Mucosa of stomach (tissue), 1 donor: ENCODE data around the gene CDK15.

ENCODE experiments used
- H3K27me3 ChIP-seq: one replicate; pipeline ENCODE4 v1.7.0; 2013; ENCODE audit warnings: mild to moderate bottlenecking, low read length; ENCODE audit not compliant: control insufficient read depth, insufficient read depth
- H3K36me3 ChIP-seq: one replicate; pipeline ENCODE4 v1.7.0; 2013; ENCODE audit warnings: low read length; ENCODE audit not compliant: control insufficient read depth, insufficient read depth
- H3K4me1 ChIP-seq: one replicate; pipeline ENCODE4 v1.7.0; 2013; ENCODE audit warnings: mild to moderate bottlenecking, low read length; ENCODE audit not compliant: control insufficient read depth, insufficient read depth
- H3K4me3 ChIP-seq: one replicate; pipeline ENCODE4 v1.7.0; 2013; ENCODE audit warnings: low read length
- H3K9ac ChIP-seq: one replicate; pipeline ENCODE4 v1.7.0; 2013; ENCODE audit warnings: mild to moderate bottlenecking, low read length, moderate library complexity
- H3K9me3 ChIP-seq: one replicate; pipeline ENCODE4 v1.7.0; 2013; ENCODE audit warnings: mild to moderate bottlenecking, low read length, moderate library complexity; ENCODE audit not compliant: control insufficient read depth
- donor health status: Pancreatic carcinoma.

CDK15 gene

GRCh38 chr2:201813996-201814760, 7.8 kb downstream of the CDK15 start:
- Histone ChIP-seq H3K9ac (no peak overlapping the region), H3K4me1 (no peaks in the 10 kb centered on the region), H3K36me3 (no peaks in the 10 kb centered on the region), H3K4me3 (no peak overlapping the region), H3K9me3 (no peaks in the 10 kb centered on the region), H3K27me3 (no peaks in the 10 kb centered on the region)

DNA sequence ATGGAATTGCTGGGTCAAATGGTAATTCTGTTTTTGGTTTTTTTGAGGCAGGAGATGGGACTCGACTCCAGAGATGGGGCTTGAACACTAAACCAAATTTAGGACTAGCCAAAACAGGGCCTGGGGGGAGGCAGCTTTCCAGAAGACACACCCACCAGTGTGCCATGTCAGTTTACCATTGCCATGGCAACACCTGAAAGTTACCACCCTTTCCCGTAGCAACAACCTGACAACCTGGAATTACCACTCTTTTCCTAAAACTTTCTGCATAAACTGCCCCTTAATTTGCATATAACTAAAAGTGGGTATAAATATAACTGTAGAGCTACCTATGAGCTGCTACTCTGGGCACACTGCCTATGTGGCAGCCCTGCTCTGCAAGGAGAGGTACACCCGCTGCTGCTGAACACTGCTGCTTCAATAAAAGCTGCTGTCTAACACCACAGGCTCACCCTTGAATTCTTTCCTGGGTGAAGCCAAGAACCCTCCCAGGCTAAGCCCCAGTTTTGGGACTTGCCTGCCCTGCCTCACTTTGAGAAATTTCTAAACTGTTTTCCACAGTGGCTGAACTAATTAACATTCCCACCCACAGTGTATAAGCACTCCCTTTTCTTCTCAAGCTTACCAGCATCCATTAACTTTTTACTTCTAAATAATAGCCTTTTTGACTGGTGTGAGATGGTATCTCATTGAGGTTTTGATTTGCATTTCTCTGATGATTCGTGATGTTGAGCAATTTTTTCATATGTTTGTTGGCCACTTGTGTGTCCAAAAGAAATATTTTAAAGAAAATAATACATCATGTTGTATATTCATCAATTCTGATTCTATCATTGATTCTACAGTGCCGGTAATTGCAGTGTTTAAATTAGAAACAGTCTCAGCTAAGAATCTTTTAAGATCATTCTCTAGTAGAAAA, 10.6 kb downstream of the CDK15 start:
- Histone ChIP-seq H3K36me3 (no peaks in the 10 kb centered on the region), H3K27me3 (no peaks in the 10 kb centered on the region), H3K9me3 (no peaks in the 10 kb centered on the region), H3K4me3 (no peak overlapping the region), H3K4me1 (no peaks in the 10 kb centered on the region), H3K9ac (no peak overlapping the region)

DNA sequence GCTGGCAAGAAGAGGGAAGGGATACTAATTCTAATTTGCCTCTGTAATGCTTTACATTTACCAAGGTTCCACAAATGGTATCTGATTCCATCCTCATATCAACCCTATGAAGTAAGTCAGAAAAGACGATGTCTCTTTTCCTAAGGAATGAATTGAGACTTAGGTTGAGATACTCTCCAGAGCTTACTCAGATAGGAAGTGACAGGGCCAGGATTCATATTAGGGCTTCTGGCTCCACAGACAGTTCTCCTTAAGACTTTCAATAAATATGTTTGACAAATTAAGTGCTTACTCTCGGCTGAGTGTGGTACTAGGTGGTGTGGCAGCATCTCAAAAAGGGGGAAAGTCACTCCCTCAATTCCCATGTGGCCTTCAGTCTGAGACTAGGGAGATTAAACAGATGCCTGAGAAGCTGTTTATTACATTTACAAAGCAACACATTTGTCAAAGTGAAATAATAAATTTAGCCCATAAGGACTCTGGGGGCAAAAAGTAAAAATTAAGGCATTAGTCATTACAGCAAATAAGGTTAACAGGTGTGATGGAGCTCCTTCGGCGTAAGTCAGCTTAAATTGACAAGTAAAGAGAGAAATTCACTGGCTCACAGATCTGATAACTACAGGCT, 14.2 kb downstream of the CDK15 start:
- H3K9ac ChIP-seq = no peak overlapping the region
- no peaks in the 10 kb centered on the region for H3K36me3 ChIP-seq

DNA sequence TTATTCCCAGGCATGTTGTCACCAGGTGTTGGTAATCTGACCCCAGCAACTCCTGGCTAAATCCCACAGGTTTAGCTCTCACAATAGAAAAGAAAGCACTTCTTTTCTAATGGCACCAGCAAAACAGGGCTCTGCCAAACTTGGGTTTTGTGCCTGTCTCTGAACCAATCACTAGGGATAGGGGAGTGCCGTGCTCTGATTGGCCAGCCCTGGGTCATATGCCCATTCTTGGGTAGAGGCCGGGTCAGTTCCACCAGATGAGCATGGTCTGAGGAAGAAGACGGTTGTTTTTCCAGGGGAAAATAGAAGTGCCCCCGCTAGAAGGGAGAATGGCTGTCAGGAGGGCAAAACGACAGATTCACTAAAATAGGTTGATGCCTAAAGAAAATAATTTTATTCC, 14.7 kb downstream of the CDK15 start:
- H3K36me3 ChIP-seq = no peaks in the 10 kb centered on the region
- no peak overlapping the region for H3K4me3 ChIP-seq
- no peaks in the 10 kb centered on the region for H3K4me1 ChIP-seq
- H3K9me3 ChIP-seq = no peaks in the 10 kb centered on the region
- no peaks in the 10 kb centered on the region for H3K27me3 ChIP-seq
- no peak overlapping the region for H3K9ac ChIP-seq

More for the DNA sequence above, 14.2 kb downstream of the CDK15 start:
- H3K9me3 ChIP-seq = no peaks in the 10 kb centered on the region
- no peaks in the 10 kb centered on the region for H3K27me3 ChIP-seq
- H3K4me3 ChIP-seq = no peak overlapping the region
- no peaks in the 10 kb centered on the region for H3K4me1 ChIP-seq

- Histone ChIP-seq H3K4me3 (no peak overlapping the region), H3K36me3 (no peaks in the 10 kb centered on the region), H3K4me1 (no peaks in the 10 kb centered on the region), H3K9ac (no peak overlapping the region), H3K9me3 (no peaks in the 10 kb centered on the region), H3K27me3 (no peaks in the 10 kb centered on the region)
Measured at GRCh38 chr2:201824212-201824611, 17.9 kb downstream of the CDK15 start.

DNA sequence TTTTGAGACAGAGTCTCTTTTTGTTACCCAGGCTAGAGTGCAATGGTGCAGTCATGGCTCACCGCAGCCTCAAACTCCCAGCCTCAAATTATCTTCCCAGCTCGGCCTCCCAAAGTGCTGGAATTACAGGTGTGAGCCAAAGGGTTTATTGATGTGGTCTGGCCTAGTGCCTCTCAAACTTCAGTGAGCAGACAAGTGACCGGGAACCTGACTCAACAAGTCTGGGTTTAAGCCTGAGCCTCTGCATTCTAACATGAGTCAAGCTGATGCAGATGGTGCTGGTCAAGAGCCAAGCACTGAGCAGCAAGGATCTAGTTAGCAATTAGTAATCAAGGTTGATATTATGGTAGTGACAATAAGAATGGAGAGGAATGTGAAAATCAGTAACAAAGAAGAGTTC, 21.3 kb downstream of the CDK15 start:
- no peak overlapping the region for H3K9ac ChIP-seq
- H3K4me1 ChIP-seq = no peaks in the 10 kb centered on the region
- no peak overlapping the region for H3K4me3 ChIP-seq
- H3K9me3 ChIP-seq = no peaks in the 10 kb centered on the region
- H3K27me3 ChIP-seq = no peaks in the 10 kb centered on the region
- H3K36me3 ChIP-seq = no peaks in the 10 kb centered on the region

GRCh38 chr2:201828220-201828619, 21.9 kb downstream of the CDK15 start:
- no peaks in the 10 kb centered on the region for H3K36me3 ChIP-seq
- no peak overlapping the region for H3K4me3 ChIP-seq
- no peaks in the 10 kb centered on the region for H3K9me3 ChIP-seq
- no peaks in the 10 kb centered on the region for H3K4me1 ChIP-seq
- no peak overlapping the region for H3K9ac ChIP-seq
- no peaks in the 10 kb centered on the region for H3K27me3 ChIP-seq

DNA sequence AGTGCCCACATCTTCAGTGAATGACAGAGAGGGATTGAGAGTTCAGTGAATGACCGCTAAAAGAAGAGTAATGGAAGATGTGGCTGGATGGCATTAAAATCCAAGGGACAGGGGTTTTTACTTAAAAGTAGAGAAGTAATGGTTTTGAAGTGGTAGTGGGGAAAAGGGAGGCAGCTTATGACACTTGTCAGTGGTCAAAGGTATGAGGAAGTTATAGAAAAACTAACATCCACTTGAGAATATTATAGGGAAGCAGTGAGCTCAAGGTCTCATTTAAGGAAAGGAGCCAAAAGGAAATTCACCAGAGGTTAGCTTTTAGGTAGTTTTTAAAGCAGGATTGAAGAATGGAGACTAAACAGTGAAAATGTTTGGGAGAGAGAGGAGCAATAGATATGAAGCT, 24.3 kb downstream of the CDK15 start:
- H3K4me1 ChIP-seq = no peaks in the 10 kb centered on the region
- no peak overlapping the region for H3K4me3 ChIP-seq
- no peak overlapping the region for H3K9ac ChIP-seq
- H3K36me3 ChIP-seq = no peaks in the 10 kb centered on the region
- no peaks in the 10 kb centered on the region for H3K27me3 ChIP-seq
- H3K9me3 ChIP-seq = no peaks in the 10 kb centered on the region

- H3K4me3 ChIP-seq = no peak overlapping the region
- H3K27me3 ChIP-seq = no peaks in the 10 kb centered on the region
- H3K4me1 ChIP-seq = no peaks in the 10 kb centered on the region
- H3K36me3 ChIP-seq = no peaks in the 10 kb centered on the region
- no peak overlapping the region for H3K9ac ChIP-seq
- no peaks in the 10 kb centered on the region for H3K9me3 ChIP-seq
Measured at GRCh38 chr2:201831469-201831868, 25.1 kb downstream of the CDK15 start.

GRCh38 chr2:201833781-201834180, 27.4 kb downstream of the CDK15 start:
- Histone ChIP-seq H3K9me3 (no peaks in the 10 kb centered on the region), H3K27me3 (no peaks in the 10 kb centered on the region), H3K36me3 (no peaks in the 10 kb centered on the region), H3K4me1 (no peaks in the 10 kb centered on the region), H3K4me3 (no peak overlapping the region), H3K9ac (no peak overlapping the region)

DNA sequence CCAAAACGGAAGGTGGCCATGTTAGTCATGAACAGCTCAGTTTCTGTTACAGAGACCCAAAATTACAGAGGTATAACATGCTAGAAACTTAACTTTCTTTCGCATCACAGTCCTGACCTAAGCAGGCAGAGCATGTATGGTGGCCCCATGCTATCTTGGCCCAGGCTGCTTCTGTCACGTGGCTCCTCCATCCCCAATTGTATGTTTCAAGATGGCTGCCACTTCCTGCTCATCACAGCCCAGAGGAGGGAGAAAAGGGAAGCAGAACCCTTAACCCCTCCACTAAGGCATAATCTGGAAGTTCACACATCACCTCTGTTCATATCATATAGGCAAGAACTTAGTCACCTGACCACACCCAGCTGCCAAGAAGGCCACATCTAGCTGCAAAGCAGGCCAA, 28.7 kb downstream of the CDK15 start:
- Histone ChIP-seq H3K4me1 (no peaks in the 10 kb centered on the region), H3K27me3 (no peaks in the 10 kb centered on the region)

DNA sequence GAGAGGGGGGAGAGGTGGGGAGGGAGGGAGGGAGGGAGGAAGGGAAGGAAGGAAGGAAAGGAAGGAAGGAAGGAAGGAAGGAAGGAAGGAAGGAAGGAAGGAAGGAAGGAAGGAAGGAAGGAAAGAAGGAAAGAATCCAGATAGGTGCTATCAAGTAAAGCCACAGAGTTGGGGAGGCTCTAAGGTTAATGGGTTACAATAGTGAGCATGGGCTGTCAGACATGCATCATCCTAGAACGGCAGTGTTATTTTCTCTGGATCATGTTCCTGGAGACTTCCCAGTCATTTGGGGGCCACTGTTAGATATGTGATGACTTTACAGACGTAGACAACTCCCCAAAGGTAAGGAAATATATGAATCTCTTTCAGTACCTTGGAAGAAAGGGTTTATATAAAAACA, 31.1 kb downstream of the CDK15 start:
- H3K9ac ChIP-seq = no peak overlapping the region

More for the DNA sequence above, 28.7 kb downstream of the CDK15 start:
- H3K36me3 ChIP-seq = no peaks in the 10 kb centered on the region
- no peak overlapping the region for H3K9ac ChIP-seq
- H3K4me3 ChIP-seq = no peak overlapping the region
- H3K9me3 ChIP-seq = no peaks in the 10 kb centered on the region

More for the DNA sequence above, 31.1 kb downstream of the CDK15 start:
- Histone ChIP-seq H3K4me1 (no peaks in the 10 kb centered on the region), H3K27me3 (no peaks in the 10 kb centered on the region), H3K9me3 (no peaks in the 10 kb centered on the region), H3K36me3 (no peaks in the 10 kb centered on the region), H3K4me3 (no peak overlapping the region)
